Measurements from ENCODE around the gene SLC6A19.
"Not testable (repeated sequence)": the region's sequence is repeated elsewhere in the genome, so short reads cannot be mapped to it uniquely, and the experiment has no call there.

SLC6A19 gene

DNA sequence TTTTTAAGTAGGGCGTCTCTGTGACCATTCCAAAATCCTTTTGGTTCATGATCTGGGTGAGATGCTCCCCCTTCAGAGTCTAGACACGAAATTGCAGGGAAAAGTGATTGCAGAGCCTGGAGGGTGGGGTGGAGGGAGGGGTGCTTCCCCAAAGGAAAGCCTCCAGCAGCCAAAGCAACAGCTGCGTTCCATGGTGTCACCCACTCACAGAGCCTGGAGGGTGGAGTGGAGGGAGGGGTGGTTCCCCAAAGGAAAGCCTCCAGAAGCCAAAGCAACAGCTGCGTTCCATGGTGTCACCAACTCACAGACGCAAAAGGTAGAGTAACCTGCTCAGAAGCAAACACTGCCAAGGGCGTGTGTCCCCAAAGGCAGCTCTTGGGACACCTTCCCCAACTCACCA lies 46.4 kb downstream of the SLC6A19 start:
- DNase-seq = no peak

DNA sequence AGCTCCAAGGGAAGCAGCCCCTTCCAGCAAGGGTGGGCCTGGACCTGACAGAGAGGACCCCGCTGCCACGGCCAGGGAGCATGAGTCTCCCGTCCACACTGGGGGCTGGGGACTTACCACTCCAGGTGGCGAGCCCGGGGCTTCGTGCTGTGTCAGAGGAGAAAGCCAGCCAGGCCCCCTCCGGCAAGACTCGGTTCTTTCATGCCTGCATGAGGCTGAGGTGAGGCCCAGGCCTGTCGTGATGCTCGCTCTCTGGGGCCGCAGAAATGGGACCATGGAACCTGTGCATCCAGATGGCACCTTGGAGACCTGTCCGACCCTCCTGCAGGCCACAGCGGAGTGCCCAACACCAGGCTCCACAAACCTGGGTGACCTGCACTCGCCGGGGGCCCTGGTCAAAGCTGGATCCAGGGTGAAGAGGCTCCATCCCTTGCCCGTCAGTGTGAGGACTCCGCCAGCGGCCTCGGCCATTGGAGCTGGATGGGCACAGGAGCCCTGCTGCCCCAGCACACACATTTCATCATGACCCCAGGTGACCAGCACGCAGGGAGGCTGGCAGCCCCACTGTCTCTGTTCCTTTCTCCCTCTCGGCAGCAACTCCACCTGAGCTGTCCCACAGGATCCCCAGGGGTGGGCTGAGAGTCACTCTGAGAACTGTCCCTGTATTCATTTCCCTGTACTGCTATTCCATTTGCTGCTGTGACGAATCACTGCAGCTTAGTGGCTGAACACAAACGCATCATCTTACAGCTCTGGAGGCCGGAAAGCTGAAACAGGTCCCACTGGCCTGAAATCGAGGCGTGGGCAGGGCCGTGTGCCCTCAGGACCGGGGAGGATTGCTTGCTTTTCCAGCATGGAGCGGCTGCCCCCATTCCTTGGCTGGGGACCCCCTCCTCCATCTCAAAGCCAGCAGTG lies 48.2 kb downstream of the SLC6A19 start:
- DNase-seq = no peak

DNA sequence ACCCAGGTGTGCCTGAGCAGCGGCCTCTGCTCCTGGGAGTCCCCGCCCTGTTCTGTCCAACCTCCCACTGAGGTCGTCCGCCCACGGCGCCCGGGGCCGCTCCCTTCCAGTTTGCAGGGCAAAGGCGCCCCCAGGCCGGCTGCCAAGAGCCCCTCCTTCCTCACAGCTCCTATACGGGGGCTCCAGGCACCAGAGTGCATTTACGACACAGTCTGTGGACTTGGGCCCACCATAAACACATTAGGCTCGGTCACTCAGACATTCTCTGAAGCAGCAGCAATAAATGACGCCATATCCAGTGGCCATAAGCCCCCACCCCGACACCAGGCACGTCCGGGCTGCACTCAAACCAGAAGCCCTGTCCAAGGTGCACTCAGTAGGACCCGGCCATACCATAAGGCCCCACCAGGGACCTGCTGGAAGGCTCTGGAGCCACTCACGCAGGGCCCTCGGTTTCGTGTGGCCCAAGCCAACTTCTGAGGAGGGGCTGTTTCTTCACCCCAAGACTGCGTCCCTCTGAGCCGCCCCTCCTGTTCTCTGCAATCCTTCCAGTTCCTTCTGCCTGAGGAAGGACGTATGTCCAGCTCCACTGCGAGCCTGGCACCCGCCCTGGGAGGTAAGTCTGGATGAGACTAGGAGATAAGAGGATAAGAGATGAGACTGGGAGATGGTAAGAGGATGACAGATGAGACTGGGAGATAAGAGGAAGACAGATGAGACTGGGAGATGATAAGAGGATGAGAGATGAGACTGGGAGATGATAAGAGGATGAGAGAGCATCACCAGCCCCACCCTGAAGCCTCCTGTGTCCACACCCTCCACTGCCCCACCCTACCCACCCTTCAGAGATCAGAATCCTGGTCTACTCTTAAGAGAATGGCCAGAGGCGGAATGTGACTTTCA lies 50.5 kb downstream of the SLC6A19 start:
- DNase-seq = no peak

DNA sequence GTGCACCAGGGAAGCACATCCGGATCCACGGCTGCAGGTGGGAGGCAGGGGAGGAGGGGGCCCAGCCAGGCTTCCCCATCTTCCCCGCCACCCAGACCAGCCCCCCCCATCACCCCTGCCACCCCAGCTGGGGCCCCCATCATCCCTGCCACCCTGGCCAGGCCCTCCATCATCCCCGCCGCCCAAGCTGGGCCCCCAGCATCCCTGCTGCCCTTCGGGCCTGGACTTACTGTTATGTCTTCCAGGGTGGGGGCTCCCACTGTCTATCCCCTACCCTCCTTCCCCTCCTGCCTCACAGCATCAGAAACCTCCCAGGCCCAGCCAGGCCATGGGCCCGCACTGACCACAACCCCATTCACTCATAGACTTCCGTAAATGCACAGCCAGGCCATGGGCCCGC lies 51.3 kb downstream of the SLC6A19 start:
- DNase-seq = no peak

DNA sequence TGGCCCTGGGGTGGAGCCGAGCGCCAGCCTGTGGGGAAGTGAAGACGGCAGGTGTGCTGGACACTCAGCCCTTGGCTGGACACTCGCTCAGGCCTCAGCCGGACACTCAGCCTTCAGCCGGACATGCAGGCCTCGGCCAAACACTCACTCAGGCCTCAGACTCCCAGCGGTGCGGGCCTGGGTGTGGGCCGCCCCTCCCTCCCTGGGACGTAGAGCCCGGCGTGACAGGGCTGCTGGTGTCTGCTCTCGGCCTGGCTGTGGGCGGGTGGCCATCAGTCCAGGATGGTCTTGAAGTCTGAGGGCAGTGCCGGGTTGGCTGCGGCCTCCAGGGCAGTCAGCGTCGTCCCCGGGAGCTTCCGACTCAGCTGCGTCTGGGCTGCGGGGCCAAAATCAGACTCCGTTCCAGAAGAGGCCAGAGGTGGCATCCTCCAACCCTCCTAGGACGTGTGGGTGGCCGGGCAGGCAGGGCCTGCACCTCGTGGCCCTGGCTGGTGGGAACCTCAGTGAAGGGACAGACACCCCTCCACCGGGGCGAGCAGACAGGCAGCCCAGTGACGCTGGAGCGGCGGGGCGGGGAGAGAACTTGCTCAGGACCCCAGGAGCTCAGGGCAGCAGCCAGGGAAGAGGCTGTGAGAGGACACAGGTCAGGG lies 52.2 kb downstream of the SLC6A19 start:
- DNase-seq = no peak

DNA sequence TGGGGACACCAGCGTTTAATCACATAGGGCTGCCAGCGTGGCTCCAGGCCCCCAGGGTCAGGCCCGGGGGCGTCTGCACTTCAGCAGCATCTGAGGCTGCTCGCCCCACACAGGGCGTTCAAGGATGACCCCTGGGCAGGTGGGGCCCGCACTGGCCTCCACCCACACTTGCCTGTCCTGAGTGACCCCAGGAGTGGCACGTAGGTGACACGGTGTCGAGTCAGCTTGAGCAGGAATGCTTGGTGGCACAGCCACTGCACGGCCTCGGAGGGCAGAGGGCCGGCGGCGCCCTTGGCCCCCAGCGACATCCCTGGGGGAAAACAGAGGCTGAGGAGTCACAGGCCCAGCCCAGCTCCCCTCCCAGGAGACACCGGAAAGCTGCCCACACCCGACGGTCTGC lies 52.8 kb downstream of the SLC6A19 start:
- DNase-seq = no peak

DNA sequence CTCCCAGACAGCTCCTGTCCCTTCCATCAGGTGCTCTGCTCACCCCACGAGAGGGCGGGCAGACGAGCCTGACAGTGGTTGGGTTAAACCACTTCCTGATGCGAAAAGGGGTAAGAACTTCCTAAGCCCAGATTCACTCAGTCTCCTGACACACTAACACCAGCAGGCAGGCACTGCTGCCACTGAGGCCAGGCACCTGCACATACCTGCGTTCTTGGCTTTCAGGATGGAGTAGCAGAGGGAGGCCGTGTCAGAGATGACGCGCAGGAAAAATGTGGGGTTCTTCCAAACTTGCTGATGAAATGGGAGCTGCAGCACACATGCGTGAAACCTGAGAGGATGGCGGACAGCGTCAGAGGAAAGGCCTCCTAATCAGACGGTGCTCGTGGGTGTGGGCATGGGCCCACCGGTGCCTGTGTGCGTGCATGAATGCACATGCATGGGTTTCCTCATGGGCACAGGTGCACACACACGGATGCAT lies 53.7 kb downstream of the SLC6A19 start:
- no peak for DNase-seq

DNA sequence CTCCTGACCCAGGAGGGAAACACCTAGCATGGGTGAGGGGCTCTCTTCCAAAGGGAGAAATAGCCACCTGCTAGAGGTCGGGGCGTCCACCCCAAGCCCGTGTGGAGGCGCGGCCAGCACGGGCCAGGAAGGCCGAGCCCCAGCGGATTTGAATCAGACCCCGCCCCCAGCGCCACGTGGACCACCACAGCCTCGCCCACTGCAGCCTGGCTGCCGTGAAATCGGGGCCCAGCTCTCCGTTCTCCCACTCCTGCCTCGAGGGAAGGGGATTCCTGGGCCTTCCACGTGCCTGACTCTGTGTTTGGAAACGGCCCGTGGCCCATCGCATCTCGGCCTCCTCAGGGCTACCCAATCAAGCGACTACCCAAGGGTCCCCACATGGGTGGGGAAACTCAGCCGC lies 55.4 kb downstream of the SLC6A19 start:
- DNase-seq = no peak

DNA sequence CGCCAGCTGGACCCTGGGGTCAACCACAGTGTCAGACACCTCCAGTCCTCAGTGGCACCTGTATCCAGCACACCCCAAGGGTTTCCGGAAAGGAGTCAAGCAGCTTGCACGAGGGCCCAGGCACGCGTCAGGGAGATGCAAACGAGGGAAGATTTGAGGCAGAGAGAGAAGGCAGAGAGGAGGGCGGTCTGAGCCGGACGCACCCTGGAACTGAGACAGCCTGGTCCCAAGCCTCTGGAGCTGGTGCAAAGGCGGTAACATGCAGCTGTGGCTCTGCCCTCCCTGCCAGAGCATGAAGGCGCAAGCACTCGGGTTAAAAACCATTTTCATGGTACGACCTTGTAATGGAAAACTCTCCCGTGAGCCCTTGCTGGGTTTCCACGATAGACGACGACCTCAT lies 56.0 kb downstream of the SLC6A19 start:
- no peak for DNase-seq

DNA sequence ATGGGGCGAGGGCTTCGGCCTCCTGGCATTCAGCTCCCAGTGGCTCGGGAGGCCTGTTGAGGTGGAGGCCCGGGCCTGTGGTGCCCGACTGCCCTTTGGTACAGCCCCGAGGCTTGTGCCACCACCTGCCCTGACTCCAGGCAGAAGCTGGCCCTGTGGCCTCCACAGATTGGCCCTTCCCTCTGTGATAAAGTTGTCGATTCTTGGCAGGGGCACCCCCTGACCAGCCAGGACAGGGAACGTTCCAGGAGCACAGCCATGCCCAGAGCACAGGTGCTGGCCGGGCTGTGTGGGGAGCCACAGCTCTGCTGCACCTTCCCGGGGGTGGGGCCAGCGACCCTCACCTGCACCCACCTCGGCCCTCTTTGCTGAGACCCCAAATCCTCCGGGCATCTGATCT lies 56.4 kb downstream of the SLC6A19 start:
- no peak for DNase-seq

DNA sequence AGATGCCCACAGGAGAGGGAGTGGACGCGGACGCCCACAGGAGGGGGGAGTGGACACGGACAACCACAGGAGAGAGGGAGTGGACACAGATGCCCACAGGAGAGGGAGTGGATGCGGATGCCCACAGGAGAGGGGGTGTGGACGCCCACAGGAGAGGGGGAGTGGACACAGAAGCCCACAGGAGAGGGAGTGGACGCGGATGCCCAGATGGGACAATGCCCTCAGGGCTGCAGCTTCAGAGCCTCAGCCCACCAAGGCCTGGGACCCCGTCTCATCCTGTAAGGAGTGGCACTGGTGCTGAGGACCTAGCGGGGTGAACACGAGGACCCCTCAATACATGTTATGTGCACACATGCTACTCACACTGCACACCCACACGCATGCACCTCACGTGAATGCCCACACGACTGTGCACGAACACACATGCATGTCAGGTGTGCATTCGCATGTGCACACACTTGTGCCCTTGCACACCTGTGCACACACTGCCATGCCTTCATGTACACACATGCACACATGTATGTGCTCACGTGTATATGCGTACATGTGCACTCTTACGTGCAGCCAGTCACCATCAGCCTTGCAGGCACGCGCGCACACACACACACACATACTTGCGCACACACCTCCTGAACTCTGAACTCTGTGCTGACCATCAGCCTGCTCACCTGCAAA lies 58.5 kb downstream of the SLC6A19 start:
- DNase-seq = no peak

DNA sequence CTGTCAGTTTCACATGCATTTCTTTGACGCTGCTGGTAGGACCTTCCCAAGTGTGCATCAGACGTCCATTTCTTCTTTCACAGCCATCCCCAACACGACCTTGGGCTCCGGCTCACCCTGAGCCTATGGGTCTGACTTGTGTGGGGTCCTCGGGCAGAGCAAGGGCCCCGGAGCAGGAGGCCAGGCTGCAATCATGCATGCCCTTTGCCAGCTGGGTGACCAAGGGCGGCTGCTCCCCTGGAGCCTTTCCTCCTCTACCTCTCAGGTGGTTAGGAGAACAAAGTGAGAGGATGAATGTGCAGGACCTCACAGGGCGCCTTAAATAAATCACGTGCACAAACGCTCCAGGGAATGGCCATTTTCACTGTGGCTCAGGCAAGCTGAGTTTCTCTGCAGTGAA lies 60.2 kb downstream of the SLC6A19 start:
- no peak for DNase-seq

DNA sequence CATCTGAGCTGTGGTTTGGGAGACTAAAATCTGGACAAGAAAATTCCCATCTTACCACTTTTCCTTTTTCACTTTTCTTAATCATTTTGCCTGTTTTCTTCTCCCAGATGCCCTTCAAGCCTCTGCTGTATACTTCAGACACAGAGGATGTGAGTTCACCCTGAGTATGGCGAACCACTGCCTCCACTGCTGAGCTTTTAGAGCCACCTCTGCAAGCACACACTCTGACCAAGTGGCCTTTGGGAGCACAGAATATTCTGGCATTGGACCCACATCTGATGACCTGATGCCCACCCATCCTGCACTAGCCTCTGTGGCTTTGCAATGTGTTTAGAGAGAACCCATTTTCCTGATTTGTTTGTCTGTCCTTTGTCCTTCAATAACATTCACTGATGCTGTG lies 61.0 kb downstream of the SLC6A19 start:
- DNase-seq = no peak

DNA sequence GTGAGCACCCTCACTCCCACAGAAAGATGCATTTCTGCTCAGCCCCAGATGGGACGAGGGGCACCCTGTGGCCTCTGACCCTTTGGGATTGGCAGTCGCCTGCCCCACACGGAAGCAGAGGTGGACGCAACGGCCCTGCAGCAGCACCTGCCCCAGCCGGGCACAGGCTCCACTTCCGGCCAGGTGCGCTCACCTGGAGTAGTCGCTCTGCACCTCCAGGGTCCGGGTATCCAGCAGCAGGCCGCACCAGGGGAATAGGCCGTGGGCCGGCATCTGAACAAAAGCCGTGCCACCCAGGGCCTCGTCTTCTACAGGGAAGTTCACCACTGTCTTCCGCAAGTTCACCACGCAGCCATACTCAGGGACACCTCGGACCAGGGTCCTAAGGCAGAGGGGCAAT lies 62.8 kb downstream of the SLC6A19 start:
- DNase-seq = no peak

DNA sequence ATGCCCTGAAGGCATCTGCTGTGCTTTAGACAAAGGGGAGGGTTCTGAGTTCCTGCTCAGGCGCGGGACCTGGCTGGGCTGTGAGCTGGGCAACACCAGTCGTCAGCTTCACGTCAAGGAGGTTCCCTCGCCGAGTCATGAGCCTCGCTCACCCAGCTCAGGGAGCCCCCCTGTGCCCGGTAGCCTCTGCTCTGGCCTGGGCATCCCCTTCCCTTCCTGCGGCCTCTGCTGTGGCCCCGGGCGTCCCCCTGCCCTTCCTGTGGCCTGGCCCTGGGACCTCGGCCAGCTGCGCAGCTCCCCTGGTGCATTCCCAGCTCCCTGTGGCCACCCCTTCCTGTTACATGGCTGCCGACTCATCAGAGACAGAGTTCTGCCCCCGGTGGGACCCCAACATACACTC lies 63.6 kb downstream of the SLC6A19 start:
- no peak for DNase-seq

DNA sequence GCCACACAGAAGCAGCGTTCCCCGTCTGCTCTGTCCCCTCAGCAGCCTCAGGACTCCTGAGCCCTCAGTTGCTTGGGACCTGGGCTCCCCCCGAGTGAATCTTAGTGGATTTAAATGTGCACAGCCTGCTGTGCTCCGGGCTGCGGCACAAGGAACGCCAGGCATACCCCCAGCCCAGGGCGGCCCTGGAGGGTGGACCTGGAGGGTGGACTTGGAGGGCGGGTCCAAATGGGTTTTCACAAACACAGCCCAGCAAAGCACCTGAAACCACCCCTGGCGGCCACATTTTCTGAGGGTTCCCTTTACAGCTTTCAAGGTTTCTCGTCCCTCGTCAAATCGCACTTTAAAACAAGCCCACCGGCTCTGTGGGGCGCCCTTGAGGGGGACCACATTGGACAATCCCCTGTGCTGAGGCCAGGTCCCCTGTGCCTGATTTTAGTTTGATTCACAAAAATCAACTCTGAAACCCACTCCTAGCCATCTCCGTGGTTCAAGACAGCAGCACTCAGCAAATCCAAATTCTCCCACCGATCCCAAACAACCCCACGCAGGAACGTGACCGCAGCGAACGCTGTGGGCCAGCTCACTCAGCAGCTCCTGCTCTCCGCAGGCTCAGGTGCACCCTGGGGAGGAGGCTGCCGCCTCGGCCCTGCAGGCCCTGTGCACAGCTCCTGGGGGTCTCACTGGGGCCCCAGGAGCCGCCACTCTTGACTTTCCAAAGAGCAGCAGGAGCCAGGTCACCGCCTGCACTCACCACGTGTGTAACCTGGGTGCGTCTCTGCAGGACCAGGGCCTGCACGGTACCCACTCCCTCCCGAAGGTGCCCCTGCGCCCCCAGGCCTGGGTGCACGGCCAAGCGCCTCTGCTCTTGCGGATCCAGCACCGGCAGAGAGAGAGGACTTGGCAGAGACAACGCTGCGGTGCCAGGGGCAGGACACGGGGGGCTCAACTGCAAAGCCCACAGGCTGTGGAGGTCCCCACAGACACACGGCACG lies 64.4 kb downstream of the SLC6A19 start:
- DNase-seq = no peak

DNA sequence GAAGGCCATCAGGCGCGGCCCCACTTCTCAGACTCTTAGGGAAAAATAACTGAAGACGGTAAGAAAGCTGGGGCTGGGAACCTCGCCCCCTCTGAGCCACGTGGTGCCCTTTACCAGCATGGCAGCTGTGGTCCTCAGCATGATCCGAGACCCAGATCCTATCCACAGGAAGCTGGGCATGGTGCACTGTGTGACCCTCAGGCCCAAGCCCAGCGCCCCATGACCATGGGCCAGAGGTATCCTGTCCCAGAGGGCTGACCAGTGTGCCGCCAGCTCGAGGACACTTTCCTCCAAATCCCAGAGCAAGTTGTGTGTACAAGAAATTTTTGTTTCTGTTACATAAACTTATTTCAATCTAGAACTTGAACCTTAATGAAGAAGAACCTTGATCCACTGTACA lies 65.4 kb downstream of the SLC6A19 start:
- DNase-seq = no peak

DNA sequence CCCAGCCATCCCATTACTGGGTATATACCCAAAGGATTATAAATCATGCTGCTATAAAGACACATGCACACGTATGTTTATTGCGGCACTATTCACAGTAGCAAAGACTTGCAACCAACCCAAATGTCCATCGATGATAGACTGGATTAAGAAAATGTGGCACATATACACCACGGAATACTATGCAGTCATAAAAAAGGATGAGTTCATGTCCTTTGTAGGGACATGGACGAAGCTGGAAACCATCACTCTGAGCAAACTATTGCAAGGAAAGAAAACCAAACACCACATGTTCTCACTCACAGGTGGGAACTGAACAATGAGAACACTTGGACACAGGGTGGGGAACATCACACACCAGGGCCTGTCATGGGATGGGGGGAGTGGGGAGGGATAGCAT lies 66.1 kb downstream of the SLC6A19 start:
- not testable (repeated sequence) for DNase-seq

DNA sequence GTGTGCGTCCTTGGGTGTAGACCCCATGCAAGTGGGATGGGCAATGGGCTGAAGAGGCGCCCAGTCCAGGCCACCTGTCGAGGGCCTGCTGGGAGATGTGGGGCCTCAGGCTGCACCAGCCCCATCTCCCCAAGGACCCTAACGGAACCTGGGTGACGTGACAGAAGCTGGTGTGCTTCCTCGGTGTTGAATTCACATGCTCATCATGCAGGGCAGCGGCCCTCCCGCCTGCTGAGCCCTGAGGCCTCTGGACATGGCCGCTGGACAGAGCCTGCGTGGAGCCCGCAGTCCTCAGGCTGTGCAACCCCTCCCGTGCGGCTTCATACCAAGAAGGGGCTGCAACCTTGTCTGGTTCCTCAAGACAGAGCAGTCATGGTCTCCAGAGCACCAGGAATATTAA lies 66.7 kb downstream of the SLC6A19 start:
- DNase-seq = no peak

DNA sequence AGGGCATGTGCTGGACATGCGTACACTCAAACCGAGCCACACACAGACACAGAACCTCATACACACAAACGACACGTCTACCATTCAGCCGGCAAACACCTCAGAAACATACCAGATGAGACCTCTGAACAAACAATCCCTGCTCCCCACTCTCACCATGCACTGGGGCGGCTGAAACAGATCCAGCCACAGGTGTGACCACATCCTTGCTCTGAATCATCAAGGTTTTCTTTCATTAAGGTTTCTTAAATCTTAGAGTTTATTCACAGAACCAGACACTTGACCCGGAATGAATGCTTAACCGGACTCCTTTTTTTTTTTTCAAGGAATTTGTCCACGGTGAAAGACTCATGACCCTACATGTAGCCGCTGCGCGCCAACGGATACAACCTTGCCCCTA lies 67.3 kb downstream of the SLC6A19 start:
- DNase-seq = no peak

DNA sequence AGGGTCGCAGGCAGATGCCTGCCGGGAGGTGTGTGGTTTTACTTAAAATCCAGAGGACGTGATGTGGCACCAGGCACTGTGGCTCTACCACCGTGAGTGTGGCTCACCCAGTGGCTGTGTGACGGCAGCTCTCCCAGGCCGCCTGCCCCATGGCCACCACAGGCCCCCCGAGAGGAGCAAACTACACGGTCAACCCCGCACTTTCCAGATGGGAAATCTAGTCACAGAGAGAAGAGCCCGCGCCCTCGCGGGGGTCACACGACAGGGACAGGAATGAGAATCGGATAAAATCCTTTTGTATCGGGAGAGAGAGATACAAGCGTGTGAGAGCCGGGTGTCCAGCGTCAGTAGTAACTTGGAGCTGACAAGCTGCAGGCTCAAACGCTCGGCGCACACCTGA lies 69.0 kb downstream of the SLC6A19 start:
- DNase-seq = no peak
